ENCODE data around the gene PRL. TPM values are rescaled to one million over a fixed set of nuclear protein-coding genes. Genes with fewer than 3 reads are reported as not detected.

PRL gene
- total and polyA plus RNA-seq, 2 of the 8 experiments (the other 6 are each of a cell fraction or from before 2014, with no cell fraction given), result not detected

DNA sequence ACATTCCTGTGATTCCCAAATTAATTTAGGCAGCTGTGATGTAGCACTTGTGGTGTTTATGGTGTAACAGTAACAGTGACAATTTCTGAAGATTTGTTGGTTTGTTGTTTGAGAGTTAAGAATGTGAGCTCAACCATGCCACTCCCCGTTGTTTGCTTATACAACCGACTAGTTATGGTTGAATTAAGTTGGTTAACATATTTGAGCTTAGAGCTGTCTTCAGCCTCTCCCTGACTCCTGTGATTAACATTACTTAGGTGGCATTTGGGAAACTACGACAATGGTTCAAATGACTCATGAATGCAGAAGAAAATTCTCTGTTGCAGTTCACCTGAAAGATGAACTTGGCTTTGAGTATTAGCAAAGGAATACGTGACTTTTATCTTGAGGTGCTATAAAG is 35.9 kb upstream of the PRL start:
- Histone ChIP-seq H2BK15ac (ENCODE audit: low read length) (no peak overlapping the region), H3K4me3 (ENCODE audit: extremely low read depth in 1 of 4, insufficient read depth in 2 of 4, low read depth in 3 of 4, low read length in 4 of 4) (no peak overlapping the region), H4K8ac (ENCODE audit: extremely low read depth, insufficient read depth, low read length) (no peak overlapping the region), H3K4me2 (ENCODE audit: insufficient read depth in 1 of 2, low read depth in 2 of 2, low read length in 2 of 2) (no peak overlapping the region), H3K27me3 (replicated peaks in 1 of 4; ENCODE audit: control insufficient read depth in 3 of 4, extremely low read depth in 1 of 4, insufficient read depth in 3 of 4, low read length in 3 of 4) (no peaks in the 10 kb centered on the region), H4K5ac (ENCODE audit: insufficient read length, low read depth, low read length) (no peak overlapping the region), H3K14ac (ENCODE audit: insufficient read length) (no peak overlapping the region), H3K56ac (replicated peaks; ENCODE audit: insufficient read length, low read depth, low read length) (no peak overlapping the region), H4K20me1 (replicated peaks in 1 of 2; ENCODE audit: control insufficient read depth in 1 of 2, insufficient read depth in 2 of 2, low read length in 2 of 2) (no peaks in the 10 kb centered on the region), H3K23ac (ENCODE audit: insufficient read length) (no peak overlapping the region), H3K23me2 (ENCODE audit: low read depth, low read length) (no peaks in the 10 kb centered on the region), H3K18ac (ENCODE audit: extremely low read depth, low read length) (no peak overlapping the region), H2AK5ac (ENCODE audit: low read depth, low read length) (no peak overlapping the region), H2BK5ac (ENCODE audit: low read depth, low read length) (no peak overlapping the region), H3K36me3 (ENCODE audit: control insufficient read depth in 2 of 4, insufficient read depth in 4 of 4, low read length in 3 of 4) (no peaks in the 10 kb centered on the region), H4K91ac (replicated peaks; ENCODE audit: insufficient read length, low read length) (no peak overlapping the region), H3K4ac (replicated peaks; ENCODE audit: insufficient read length, low read depth, low read length) (no peak overlapping the region), H2BK120ac (replicated peaks; ENCODE audit: low read depth, low read length) (no peak overlapping the region), H3K79me1 (ENCODE audit: low read depth, low read length) (no peaks in the 10 kb centered on the region), H3K9ac (replicated peaks in 1 of 4; ENCODE audit: extremely low read depth in 1 of 4, low read depth in 3 of 4, low read length in 3 of 4) (no peak overlapping the region), H3K4me1 (replicated peaks in 1 of 4; ENCODE audit: control insufficient read depth in 3 of 4, insufficient read depth in 4 of 4, low read length in 3 of 4) (no peaks in the 10 kb centered on the region), H3K79me2 (ENCODE audit: control insufficient read depth in 1 of 2, insufficient read depth in 2 of 2, low read length in 2 of 2) (no peaks in the 10 kb centered on the region), H2AFZ (ENCODE audit: low read length) (no peak overlapping the region), H2BK12ac (ENCODE audit: low read depth, low read length) (no peak overlapping the region), H3K9me3 (ENCODE audit: insufficient read depth in 2 of 2, low read depth in 1 of 2, low read length in 1 of 2) (no peaks in the 10 kb centered on the region), H3K27ac (ENCODE audit: low read depth, low read length) (no peak overlapping the region), H2BK20ac (ENCODE audit: low read length) (no peak overlapping the region)
- ChIA-PET CTCF (ENCODE audit: partially characterized antibody) (interaction anchor here (1.2 kb wide), 1 partner anchor 12 kb away, joined by 3 read pairs; no protein-coding TSS in a partner anchor), POLR2A (ENCODE audit: partially characterized antibody) (no interaction called here)
- no peak for TF ChIP-seq CREB1 (IDR thresholded peaks at IDR 0.05)
- FAIRE-seq (no peak), DNase-seq (ENCODE audit: low read depth in 1 of 2, low spot score in 2 of 2) (no peak)
- 74% methylated on average over 4 of the region's 4 CpGs; no CpG with 5 or more reads in 1 of the 2 experiments for WGBS, 2 experiments (ENCODE audit: extremely low coverage in 1 of 2, insufficient coverage in 1 of 2, insufficient read length in 1 of 2, insufficient replicate concordance in 2 of 2, low coverage in 1 of 2, low lambda C conversion rate in 2 of 2, missing lambda C conversion rate in 1 of 2)
